Measurements from ENCODE around the gene CLDN18. TPM values are rescaled to one million over a fixed set of nuclear protein-coding genes. Genes with fewer than 3 reads are reported as not detected.
A peak's percentile ranks its signal among the peaks of the same experiment; 100 is the strongest.

Gene CLDN18
- 0.44 TPM for polyA plus RNA-seq (ENCODE audit: insufficient read length)

- DNase-seq = no peak
Observed at GRCh38 chr3:138009476-138010272, at the start of gene CLDN18. Gene CLDN18 (plus strand): TSS chr3:138010165. CDS start chr3:138010226, 61 bp downstream.

DNA sequence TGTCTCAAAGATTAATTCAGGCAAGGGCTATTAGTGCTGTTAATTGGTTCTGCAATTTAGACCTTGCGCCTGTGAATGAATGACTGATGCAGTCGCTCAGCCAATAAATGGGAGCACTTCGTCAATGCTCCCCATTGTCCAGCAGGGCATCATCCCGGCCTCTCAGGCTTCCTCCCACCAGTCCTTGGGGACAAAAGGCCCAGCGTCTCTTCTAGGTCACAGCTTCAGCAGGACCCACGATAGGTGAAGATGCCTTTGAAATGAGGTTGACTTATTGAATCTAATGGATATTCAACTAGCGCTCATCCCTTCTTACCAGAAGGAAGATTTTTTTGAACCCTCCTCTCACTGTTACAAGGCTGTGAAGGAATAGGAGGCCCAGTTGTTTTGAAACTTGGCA is 47.7 kb upstream of the CLDN18 start:
- DNase-seq = no peak

GRCh38 chr3:137963463-137963862 is 46.5 kb upstream of the CLDN18 start:
- DNase-seq = no peak

DNA sequence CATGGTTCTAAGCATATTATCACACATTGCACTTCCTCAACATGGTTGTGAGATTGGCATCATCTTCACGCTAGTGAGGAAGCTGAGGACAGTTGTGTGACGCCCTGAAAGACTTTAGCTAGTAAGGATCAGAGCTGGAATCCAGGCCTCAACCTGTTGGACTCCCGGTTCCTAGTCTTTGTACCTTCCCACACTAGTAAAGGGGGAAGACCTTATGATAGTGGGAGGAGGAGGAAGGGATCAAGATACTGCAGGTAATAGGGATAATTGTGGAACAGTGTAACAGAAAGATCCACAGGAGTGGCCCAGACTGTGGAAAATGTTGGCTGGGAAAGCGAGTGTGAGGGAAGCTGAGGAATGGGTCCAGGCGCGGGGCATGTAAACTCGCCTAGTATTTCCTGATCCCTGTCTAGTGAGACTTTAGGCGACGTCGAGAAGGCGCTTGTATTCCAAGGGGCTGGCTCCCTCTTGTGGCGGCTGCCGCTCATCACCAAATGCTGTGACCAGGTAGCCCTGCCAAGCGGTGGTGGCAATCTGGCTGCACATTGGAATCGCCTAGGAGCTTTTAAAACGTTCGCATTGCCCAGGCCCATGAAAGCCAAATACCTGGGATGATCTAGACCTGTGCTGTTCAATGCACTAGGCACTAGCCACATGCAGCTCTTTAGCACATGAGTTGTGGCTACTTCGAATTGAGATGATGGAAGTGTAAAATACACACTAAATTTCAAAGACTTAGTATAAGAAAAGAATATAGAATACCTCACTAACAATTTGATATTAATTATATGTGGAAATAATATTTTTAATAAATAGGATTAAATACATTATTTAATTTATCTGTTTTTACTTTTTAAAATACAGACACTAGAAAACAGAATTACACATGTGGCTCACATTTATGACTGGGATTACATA is 38.8 kb upstream of the CLDN18 start:
- peak; percentile 56 for DNase-seq

DNA sequence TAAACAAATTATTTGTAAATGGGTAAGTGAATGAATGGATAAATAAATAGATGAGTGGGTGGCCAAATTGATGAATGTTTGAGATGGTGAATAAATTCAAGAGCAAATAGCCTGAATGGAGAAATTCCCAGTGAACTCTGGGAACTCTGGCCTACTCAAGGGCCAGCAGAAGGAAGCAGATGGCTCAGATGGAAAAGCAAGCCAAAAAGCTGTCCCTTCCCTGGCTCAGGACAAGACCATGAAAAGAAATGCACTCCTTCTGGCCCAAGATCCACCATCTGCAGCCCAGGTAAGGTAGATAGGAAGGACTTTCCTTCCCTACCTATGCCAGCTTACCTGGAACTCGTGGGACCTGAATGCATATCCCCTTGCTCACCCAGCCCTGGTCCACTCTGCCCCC is 37.6 kb upstream of the CLDN18 start:
- no peak for DNase-seq

DNA sequence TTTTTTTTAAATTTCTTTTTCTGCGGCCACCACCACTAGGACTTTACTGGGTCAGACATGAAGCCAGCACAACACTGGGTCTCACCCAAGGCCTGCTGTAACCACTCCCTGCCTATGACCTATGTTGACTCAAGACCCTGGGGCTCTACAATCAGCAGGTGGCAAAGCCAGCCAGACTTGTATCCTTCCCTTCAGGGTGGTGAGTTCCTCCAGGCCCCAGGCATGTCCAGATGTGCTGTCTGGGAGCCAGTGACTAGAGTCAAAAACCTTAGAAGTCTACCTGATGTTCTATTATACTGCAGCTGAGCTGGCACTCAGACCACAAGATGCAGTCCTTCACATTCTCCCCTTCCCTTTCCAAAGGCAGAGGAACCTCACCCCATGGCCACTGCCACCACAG is 31.6 kb upstream of the CLDN18 start:
- DNase-seq = no peak

DNA sequence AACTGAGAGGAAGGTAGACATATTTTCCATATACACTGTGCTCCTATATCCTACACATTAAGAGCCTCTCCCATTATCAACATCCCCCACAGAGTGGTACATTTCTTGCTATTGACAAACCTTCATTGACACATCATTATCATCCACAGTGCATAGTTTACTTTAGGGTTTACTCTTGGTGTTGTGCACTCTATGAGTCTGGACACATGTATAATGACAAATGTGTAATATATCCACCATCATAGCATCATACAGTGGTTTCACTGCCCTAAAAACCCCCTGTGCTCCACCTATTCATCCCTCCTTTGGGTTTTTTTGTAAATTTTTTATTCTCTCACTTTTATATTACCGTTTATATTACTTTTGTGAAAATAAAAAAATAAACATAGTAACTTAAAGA is 22.2 kb upstream of the CLDN18 start:
- DNase-seq = no peak

- DNase-seq = no peak
Observed at GRCh38 chr3:137988152-137988551, 21.8 kb upstream of the CLDN18 start.

DNA sequence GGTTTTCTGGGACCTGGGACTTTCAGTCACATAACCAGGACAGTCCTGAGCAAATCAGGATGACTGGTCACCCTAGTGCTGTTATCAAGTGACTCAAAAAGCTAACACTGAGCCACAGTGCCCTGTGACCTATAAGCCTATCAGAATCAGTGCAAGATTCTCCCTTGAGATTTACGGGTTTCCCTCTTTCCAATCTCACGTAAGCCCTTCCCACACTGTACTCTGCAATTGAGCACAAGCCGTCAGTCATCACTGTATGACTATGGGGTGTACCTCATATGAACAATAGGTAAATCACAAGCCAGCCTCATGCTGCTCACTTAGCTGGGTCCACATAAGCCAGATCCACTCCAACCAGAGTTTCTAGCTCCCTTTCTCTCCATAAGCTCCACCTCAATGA is 21.0 kb upstream of the CLDN18 start:
- no peak for DNase-seq

DNA sequence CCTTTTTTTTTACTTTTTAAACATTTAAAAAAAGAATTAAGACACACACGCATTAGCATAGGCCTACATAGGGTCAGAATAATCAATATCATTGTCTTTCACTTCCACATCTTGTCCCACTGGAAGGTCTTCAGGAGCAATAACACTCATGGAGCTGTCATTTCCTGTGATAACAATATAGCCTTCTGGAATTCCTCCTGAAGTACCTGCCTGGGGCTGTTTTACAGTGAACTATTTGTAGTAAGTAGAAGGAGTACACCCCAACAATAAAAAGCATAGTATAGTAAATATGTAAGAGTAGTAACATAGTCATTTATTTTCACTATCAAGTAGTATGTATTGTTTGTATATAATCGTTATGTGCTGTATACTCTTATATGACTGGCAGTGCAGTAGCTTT is 19.5 kb upstream of the CLDN18 start:
- DNase-seq = no peak

DNA sequence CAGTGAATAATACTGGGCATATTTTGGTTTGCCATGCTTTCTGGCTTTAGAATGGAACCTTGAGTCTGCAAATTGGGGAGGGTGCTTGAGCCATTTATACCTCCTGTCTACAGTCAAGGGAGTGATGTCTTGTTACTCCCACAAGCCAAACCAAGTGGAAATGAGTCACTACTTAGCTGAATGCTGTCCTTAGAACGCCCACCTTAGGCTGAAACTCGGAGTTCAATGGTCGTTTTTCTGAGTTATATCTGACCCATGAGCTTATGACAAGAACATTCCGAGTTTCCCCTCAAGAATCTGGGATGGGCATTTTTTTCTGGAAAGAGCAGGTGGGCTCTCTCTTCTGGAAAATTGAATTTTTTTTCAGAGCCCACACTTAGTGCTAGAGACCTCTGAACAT is 17.4 kb upstream of the CLDN18 start:
- no peak for DNase-seq

- DNase-seq = no peak
Observed at GRCh38 chr3:137998121-137999042, 11.6 kb upstream of the CLDN18 start.

DNA sequence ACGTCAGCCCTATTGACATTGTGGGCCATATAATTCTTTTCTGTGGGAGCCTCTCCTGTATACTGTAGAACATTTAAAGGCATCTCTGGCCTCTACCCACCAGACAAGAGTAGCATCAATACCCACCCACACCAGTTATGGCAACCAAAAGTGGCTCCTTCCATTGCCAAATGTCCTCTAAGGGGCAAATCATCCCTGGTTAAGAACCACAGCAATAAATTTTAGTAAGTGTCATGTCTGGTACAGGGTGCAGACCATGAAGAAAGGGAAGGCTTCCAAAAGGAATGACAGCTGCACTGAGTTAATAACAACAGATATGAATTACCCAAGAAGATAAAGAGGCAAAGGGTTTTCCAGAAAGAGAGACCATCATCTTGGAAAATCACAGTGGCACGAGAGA is 6.9 kb upstream of the CLDN18 start:
- no peak for DNase-seq

DNA sequence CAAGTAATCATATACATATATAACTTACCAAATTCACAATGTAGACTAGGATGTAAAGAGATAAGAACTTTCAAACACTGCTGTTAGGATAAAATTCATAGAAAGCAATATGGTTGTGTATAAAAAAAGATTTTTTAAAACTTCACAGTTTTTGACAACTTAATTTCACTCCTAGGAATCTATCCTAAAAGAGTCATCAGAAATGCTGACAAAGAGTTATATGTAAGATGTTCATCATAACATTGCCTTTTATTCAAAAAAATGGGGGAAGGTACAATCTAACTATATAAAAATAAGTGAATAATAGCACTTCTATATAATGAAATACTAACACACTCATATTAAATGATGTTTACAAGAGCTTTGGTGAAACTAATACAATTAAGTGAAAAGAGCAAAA is 4.3 kb upstream of the CLDN18 start:
- DNase-seq = no peak

- DNase-seq = no peak
Observed at GRCh38 chr3:138007898-138008297, 2.1 kb upstream of the CLDN18 start.

GRCh38 chr3:138010273-138010590 is 267 bp downstream of the CLDN18 start:
- DNase-seq = no peak

DNA sequence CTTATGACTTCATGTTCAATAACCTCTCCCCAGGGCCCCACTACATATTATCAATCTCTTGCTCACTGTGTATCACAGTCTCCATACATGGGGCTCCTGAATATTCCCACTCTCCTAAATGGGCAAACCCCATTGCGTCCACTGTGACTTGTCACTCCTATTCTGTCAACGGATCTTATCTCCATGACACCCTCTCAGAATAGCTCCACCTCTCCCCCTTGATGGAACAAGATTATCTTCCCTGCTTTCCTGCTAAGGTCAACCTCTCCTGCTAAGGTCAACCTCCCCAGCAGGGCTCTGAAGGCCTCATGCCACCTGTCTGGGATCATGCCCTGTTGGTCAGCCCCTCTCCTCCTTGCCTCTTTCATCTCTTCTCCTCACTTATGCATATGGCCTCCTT is 1.8 kb downstream of the CLDN18 start:
- no peak for DNase-seq

- no peak for DNase-seq
Observed at GRCh38 chr3:138012526-138012925, 2.6 kb downstream of the CLDN18 start.

DNA sequence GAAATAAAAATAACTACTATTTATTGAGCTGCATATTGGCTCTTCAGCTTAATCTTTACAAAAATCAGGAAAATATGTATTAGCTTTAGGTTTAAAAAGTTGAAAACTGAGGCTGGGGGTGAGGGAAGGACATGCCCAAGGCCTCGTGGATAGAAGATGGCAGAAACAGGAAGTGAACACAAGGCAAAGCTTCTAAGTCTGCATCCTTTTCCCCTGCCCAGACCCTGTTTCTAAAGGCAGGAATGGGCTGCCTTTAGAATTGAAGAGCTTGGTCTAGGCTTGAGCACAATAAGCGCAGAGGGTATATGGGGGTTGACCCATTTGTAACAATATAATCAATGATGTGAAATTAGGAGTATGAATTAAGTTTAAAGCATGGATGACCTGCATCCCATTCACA is 6.1 kb downstream of the CLDN18 start:
- no peak for DNase-seq

- DNase-seq = no peak
Observed at GRCh38 chr3:138019281-138020069, 9.5 kb downstream of the CLDN18 start.

DNA sequence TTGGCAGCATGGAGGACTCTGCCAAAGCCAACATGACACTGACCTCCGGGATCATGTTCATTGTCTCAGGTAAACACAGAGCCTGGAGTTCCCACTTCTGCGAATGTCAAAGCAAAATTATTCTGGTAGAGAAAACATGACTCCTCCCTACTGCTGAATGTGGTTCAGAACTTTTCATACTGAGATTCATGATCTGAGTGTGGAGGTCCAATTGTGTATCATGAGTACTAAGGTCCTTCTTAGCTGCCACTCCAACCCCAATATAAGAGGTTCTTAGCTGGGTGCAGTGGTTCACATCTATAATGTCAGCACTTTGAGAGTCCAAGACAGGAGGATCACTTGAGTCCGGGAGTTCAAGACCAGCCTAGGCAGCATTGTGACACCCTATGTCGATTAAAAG is 13.8 kb downstream of the CLDN18 start:
- no peak for DNase-seq

DNA sequence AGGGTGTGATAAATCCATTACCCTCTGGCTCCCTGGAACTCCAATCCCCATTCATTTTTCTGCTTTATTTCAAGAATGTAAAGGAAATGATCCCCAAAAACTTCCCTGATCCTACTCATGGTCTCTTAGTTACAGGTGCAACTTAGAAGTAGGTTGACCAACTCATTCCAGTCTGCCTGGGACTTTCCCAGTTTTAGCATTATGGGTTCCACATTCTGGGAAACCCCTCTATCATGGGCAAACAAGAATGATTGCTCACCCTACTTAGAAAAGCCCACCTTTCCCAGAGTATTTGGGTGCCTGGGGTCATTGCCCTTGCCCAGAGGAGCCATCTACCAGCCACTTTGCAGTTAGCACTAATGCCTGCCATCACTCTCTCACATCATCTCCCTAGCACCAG is 15.6 kb downstream of the CLDN18 start:
- DNase-seq = no peak
